K562 (cell line): ENCODE data around the gene NMB.

Experiments
- CBFB ChIP-seq: sonication (generic); formaldehyde crosslinking; IDR thresholded peaks from 2 replicates; pipeline ENCODE4 v1.4.0; 2020; ENCODE audit warnings: mild to moderate bottlenecking, missing genetic modification reagents
- CTCF ChIP-seq, 3 experiments: IDR thresholded peaks in 2 of 3; conservative IDR thresholded peaks in 1 of 3; 2 replicates each; pipeline ENCODE4 v1.5.1; 2011 to 2012; ENCODE audit warnings: low read length in 3 of 3, mild to moderate bottlenecking in 3 of 3, control low read depth in 2 of 3, improper control_type of control experiment in 1 of 3, inconsistent platforms in 1 of 3, low read depth in 1 of 3, mixed read lengths in 1 of 3, moderate library complexity in 1 of 3; ENCODE audit not compliant: insufficient read depth in 2 of 3
- ETS1 ChIP-seq: conservative IDR thresholded peaks from 2 replicates; pipeline ENCODE4 v1.6.1; 2011; ENCODE audit warnings: low read depth, mild to moderate bottlenecking, low read length; ENCODE audit not compliant: control insufficient read depth

GRCh38 chr15:84703808-84704207 is 45.8 kb upstream of the NMB start:
- TF ChIP-seq CBFB (CRISPR knock-in tag) (no peak), CTCF (IDR thresholded peaks at IDR 0.05 in 2 of 3, conservative IDR thresholded peaks at IDR 0.05 in 1 of 3; ENCODE audit: insufficient read depth in 2 of 3, low read depth in 1 of 3, low read length in 3 of 3) (no peak), ETS1 (no peak)
